GM19240 (cell line): Measurements from ENCODE around the gene XIRP2.

ENCODE experiments used
- DNase-seq: peaks from one replicate; pipeline ENCODE4 v3.0.0; 2011; ENCODE audit warnings: low spot score; ENCODE audit not compliant: insufficient read length

Gene XIRP2

GRCh38 chr2:167287212-167287611, 398.9 kb downstream of the XIRP2 start:
- no peak for DNase-seq

GRCh38 chr2:167289651-167290410, 401.6 kb downstream of the XIRP2 start:
- no peak for DNase-seq

GRCh38 chr2:167292430-167293171, 404.3 kb downstream of the XIRP2 start, which contains the start of gene B3GALT1:
B3GALT1 (plus strand) TSS chr2:167293001.
- peak; percentile 70 for DNase-seq

GRCh38 chr2:167293172-167293781, 405.0 kb downstream of the XIRP2 start:
- DNase-seq, result no peak

GRCh38 chr2:167293943-167294775, 405.9 kb downstream of the XIRP2 start:
- DNase-seq, result no peak

- DNase-seq, result no peak
These were observed 406.5 kb downstream of the XIRP2 start for GRCh38 chr2:167294776-167295140.

GRCh38 chr2:167297292-167297691, 409.0 kb downstream of the XIRP2 start:
- DNase-seq, result no peak

GRCh38 chr2:167298017-167298416, 409.7 kb downstream of the XIRP2 start:
- no peak for DNase-seq
